ENCODE results near the gene OCEL1.

DNA sequence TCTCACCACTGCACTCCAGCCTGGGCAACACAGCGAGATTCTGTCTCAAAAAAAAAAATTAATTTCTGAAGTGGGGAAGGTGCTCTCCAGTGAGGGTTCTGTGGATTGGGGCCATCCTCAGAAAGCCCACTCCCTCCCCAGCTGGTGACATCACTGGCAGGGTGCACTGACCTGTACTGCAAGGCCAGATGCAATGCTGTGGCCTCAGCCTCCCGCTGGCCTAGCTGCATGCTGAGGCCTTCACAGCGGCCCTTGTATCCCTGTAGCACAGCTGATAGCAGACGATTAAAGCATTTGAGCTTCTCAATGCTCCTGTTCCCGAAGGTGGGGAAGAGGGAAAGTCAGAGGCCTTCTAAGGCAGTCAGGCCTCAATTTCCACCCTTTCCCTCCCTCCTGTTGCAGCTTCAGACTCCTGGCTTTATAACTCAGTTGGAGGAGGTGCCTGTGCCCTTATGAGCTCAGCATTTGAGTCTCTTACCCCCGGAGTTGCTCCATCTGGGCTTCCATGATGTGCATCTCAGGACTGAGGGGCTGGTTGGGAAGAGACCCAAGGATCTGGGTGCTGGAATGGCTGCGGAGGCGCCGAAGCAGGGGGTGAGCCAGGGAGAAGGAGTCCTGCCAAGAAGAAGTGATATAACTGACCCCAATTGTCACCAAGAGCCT is 33.2 kb downstream of the OCEL1 start:
- TF ChIP-seq POLR2A (IDR thresholded peaks at IDR 0.05; ENCODE audit: extremely low read depth, insufficient read length) = no peak
- TF ChIP-seq CTCF (IDR thresholded peaks at IDR 0.05; ENCODE audit: low read depth, low read length) = no peak
